ENCODE data around the gene ATP2B2. TPM values are rescaled to one million over a fixed set of nuclear protein-coding genes. Genes with fewer than 3 reads are reported as not detected.

ATP2B2 gene
- total RNA-seq, 2 experiments from 2014 or later = 0.06 TPM; not detected in 1

- Histone ChIP-seq H3K79me2 (ENCODE audit: insufficient read depth, low read depth, low read length) (no peaks in the 10 kb centered on the region), H2AFZ (ENCODE audit: low read length) (no peak overlapping the region), H3K4me2 (ENCODE audit: low read length) (no peak overlapping the region), H3K9me2 (ENCODE audit: insufficient read depth, low read length) (no peaks in the 10 kb centered on the region), H3K4me3 (ENCODE audit: low read depth, low read length, poor library complexity, severe bottlenecking) (no peak overlapping the region), H3K4me1 (ENCODE audit: insufficient read depth, low read length, poor library complexity, severe bottlenecking) (peaks cover 80% of the 10 kb centered on the region), H4K20me1 (ENCODE audit: insufficient read depth, low read length) (no peaks in the 10 kb centered on the region), H3K27ac (ENCODE audit: low read depth, low read length, poor library complexity, severe bottlenecking) (no peak overlapping the region), H3K36me3 (ENCODE audit: insufficient read depth, low read length) (no peaks in the 10 kb centered on the region), H3K9me3 (ENCODE audit: low read length) (no peaks in the 10 kb centered on the region)
- no peak for DNase-seq (ENCODE audit: low spot score)
- no peak for TF ChIP-seq CTCF (conservative IDR thresholded peaks at IDR 0.05; ENCODE audit: low read length)
- no peak for TF ChIP-seq EZH2phosphoT487 (IDR thresholded peaks at IDR 0.05; ENCODE audit: borderline replicate concordance, low read depth, low read length)
- ChIA-PET POLR2A (no interaction called here), CTCF (ENCODE audit: unreplicated experiment) (no interaction called here)
- intact Hi-C loops (cut with micrococcal nuclease; ENCODE audit: unreplicated experiment) = no loop called here
- no TSS peak for BruUV-seq (replicated peaks)
These were observed 120.6 kb downstream of the ATP2B2 start for GRCh38 chr3:10384541-10385360.

GRCh38 chr3:10383850-10384248 is 121.5 kb downstream of the ATP2B2 start:
- Histone ChIP-seq H3K4me3 (ENCODE audit: low read depth, low read length, poor library complexity, severe bottlenecking) (no peak overlapping the region), H3K79me2 (ENCODE audit: insufficient read depth, low read depth, low read length) (no peaks in the 10 kb centered on the region), H3K27ac (ENCODE audit: low read depth, low read length, poor library complexity, severe bottlenecking) (no peak overlapping the region), H3K4me2 (ENCODE audit: low read length) (no peak overlapping the region), H3K36me3 (ENCODE audit: insufficient read depth, low read length) (no peaks in the 10 kb centered on the region), H3K4me1 (ENCODE audit: insufficient read depth, low read length, poor library complexity, severe bottlenecking) (peaks cover 77% of the 10 kb centered on the region), H2AFZ (ENCODE audit: low read length) (no peak overlapping the region), H3K9me3 (ENCODE audit: low read length) (no peaks in the 10 kb centered on the region), H4K20me1 (ENCODE audit: insufficient read depth, low read length) (no peaks in the 10 kb centered on the region), H3K9me2 (ENCODE audit: insufficient read depth, low read length) (no peaks in the 10 kb centered on the region)
- ChIA-PET CTCF (ENCODE audit: unreplicated experiment) (no interaction called here), POLR2A (no interaction called here)
- no TSS peak for BruUV-seq (replicated peaks)
- no peak for DNase-seq (ENCODE audit: low spot score)
- intact Hi-C loops (cut with micrococcal nuclease; ENCODE audit: unreplicated experiment) = no loop called here
- TF ChIP-seq EZH2phosphoT487 (IDR thresholded peaks at IDR 0.05; ENCODE audit: borderline replicate concordance, low read depth, low read length) = no peak
- TF ChIP-seq CTCF (conservative IDR thresholded peaks at IDR 0.05; ENCODE audit: low read length) = no peak
